Neutrophil (primary cell): ENCODE measurements around the gene TRIM40.

ENCODE experiments used
- H3K27ac ChIP-seq: fragments of 200-600 bp; sonication (generic); 2 replicates; pipeline ENCODE4 v1.5.1; 2016; ENCODE audit warnings: mild to moderate bottlenecking, moderate library complexity
- H3K27me3 ChIP-seq: fragments of 200-600 bp; sonication (generic); 2 replicates; pipeline ENCODE4 v1.6.0; 2016; ENCODE audit warnings: mild to moderate bottlenecking
- H3K36me3 ChIP-seq: fragments of 200-600 bp; sonication (generic); 2 replicates; pipeline ENCODE4 v1.5.1; 2017
- H3K4me1 ChIP-seq, 2 experiments: fragments of 200-600 bp in 1 of 2; sonication (generic) in 1 of 2; 1 replicate in 1 of 2; 2 replicates in 1 of 2; pipeline versions ENCODE4 v1.5.1 to v1.6.1; 2013 to 2016; ENCODE audit warnings: low read depth in 1 of 2, low read length in 1 of 2, mild to moderate bottlenecking in 1 of 2, moderate library complexity in 1 of 2; ENCODE audit not compliant: control insufficient read depth in 1 of 2, insufficient read depth in 1 of 2
- H3K4me3 ChIP-seq, 2 experiments: fragments of 200-600 bp in 1 of 2; sonication (generic) in 1 of 2; 1 replicate in 1 of 2; 2 replicates in 1 of 2; pipeline ENCODE4 v1.5.1; 2013 to 2016; ENCODE audit warnings: low read depth in 1 of 2, low read length in 1 of 2, mild to moderate bottlenecking in 1 of 2, moderate library complexity in 1 of 2
- H3K9me3 ChIP-seq: fragments of 200-600 bp; sonication (generic); 2 replicates; pipeline ENCODE4 v1.5.1; 2016
- TF ChIP-seq, protein P1 (sequence below): fragments of 200-600 bp; sonication (generic); IDR thresholded peaks from 2 replicates; pipeline ENCODE4 v1.5.1; 2016; ENCODE audit warnings: antibody characterized with exemption

The TRIM40 gene

DNA sequence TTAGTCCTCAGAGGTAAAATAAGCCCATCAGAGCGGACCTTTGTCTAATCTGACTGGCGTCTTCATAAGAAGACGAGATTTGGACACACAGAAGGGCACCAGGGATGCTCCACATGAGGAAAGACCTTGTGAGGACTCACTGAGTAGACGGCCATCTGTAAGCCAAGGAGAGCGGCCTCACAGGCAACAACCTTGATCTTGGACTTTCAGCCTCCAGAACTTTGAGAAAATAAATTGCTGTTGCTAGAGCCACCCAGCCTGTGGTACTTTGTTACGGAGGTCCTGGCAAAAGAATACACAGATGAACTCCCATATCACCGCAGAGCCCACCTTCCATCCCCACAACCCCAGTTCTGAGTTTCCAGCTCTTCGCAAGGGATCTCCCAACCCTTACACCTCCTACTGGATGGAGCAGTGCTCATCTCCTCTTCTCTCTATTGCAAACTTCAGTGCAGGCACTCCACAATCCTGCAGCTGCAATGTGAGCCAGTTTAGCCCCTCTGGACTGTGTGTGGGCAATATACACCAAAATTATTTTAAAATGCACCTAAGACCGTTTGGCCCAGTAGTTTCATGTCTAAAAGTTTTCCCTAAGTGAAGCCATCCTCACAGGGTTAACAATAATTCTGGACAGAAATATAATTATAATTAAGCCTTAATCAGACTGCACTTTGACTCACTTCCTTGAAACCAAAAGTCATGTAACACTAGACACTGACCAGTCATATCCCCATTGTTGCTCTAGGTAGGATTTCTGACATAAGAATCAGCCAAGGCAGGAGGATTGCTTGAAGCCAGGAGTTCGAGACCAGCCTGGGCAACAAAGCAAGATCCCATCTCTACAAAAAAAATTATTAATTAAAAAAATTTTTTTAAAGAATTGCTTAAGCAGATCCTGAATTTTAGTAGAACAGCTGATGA is 14.2 kb upstream of the TRIM40 start:
- H3K4me1 ChIP-seq: no peaks in the 10 kb centered on the region
- TF ChIP-seq, protein P1, sequence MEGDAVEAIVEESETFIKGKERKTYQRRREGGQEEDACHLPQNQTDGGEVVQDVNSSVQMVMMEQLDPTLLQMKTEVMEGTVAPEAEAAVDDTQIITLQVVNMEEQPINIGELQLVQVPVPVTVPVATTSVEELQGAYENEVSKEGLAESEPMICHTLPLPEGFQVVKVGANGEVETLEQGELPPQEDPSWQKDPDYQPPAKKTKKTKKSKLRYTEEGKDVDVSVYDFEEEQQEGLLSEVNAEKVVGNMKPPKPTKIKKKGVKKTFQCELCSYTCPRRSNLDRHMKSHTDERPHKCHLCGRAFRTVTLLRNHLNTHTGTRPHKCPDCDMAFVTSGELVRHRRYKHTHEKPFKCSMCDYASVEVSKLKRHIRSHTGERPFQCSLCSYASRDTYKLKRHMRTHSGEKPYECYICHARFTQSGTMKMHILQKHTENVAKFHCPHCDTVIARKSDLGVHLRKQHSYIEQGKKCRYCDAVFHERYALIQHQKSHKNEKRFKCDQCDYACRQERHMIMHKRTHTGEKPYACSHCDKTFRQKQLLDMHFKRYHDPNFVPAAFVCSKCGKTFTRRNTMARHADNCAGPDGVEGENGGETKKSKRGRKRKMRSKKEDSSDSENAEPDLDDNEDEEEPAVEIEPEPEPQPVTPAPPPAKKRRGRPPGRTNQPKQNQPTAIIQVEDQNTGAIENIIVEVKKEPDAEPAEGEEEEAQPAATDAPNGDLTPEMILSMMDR: no peak
- H3K9me3 ChIP-seq: no peaks in the 10 kb centered on the region
- H3K27me3 ChIP-seq: peaks cover 68% of the 10 kb centered on the region
- H3K36me3 ChIP-seq: no peaks in the 10 kb centered on the region
- H3K4me3 ChIP-seq: no peak overlapping the region
- no peak overlapping the region for H3K27ac ChIP-seq

DNA sequence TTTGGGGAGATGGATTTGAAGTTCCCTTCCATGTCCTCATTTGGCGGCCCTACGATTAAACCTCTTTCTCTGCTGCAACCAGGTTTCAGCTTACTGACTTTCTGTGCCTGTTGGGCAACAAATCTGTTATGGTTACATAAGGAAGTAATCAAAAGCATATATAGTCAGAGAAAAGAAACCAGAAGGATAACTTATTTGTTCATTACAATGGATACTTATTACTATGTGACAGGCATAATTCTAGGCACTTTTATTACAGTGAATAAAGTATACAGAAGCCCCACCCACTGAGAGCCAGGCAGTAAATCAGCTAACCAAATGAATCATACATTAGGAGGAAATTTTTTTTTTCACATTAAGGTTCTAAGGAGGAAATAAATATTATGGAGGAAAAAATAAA is 13.4 kb upstream of the TRIM40 start:
- no peaks in the 10 kb centered on the region for H3K4me1 ChIP-seq
- no peak overlapping the region for H3K4me3 ChIP-seq
- peaks cover 68% of the 10 kb centered on the region for H3K27me3 ChIP-seq
- H3K9me3 ChIP-seq: no peaks in the 10 kb centered on the region
- H3K27ac ChIP-seq: no peak overlapping the region
- no peaks in the 10 kb centered on the region for H3K36me3 ChIP-seq
- TF ChIP-seq, protein P1: no peak

DNA sequence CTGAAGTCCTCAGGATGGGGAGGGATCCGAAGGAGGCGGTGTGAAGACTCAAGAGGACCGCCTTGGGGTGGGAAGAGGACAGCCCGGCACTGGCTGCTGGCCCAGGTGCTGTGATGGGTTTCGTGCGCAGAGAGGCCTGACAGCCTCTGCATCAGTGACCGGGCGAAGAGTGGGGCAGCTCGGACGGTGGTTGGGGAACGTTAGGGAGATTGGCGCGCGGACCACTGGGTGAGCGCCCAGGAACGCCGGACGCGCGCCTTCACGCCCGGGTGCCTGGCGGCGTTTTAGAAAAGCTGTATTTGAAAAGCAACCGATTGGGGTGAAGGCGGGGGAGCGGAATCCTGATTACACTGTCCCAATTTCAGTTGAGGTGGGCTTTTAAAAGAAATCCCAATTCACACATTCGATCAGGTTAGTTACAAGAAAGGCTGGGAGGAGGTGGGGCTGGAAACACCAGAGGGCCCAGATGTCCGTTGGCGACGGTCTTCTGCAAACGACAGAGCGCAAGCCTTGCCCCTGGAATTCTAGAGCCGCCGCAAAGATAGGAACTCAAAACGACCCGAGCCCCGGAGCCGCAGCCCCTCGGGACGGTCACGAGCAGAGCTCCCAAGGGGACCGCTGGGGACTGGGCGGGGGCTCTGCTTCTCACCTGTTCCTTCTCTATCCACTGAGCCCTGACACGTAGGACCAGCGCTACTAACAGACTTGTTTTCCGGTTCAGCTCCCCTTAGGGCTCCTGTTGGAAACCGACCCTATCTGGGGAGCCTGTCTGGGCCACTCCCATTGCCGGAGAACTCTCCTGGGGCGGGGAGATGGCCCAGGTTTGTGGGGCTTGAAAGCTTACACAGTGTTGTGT is 8.5 kb upstream of the TRIM40 start:
- Histone ChIP-seq H3K36me3 (no peaks in the 10 kb centered on the region), H3K27ac (no peak overlapping the region), H3K9me3 (no peaks in the 10 kb centered on the region), H3K27me3 (peaks cover 94% of the 10 kb centered on the region), H3K4me3 (no peak overlapping the region), H3K4me1 (peaks cover 15 to 17% of the 10 kb centered on the region in 2 experiments)
- TF ChIP-seq, protein P1: no peak

DNA sequence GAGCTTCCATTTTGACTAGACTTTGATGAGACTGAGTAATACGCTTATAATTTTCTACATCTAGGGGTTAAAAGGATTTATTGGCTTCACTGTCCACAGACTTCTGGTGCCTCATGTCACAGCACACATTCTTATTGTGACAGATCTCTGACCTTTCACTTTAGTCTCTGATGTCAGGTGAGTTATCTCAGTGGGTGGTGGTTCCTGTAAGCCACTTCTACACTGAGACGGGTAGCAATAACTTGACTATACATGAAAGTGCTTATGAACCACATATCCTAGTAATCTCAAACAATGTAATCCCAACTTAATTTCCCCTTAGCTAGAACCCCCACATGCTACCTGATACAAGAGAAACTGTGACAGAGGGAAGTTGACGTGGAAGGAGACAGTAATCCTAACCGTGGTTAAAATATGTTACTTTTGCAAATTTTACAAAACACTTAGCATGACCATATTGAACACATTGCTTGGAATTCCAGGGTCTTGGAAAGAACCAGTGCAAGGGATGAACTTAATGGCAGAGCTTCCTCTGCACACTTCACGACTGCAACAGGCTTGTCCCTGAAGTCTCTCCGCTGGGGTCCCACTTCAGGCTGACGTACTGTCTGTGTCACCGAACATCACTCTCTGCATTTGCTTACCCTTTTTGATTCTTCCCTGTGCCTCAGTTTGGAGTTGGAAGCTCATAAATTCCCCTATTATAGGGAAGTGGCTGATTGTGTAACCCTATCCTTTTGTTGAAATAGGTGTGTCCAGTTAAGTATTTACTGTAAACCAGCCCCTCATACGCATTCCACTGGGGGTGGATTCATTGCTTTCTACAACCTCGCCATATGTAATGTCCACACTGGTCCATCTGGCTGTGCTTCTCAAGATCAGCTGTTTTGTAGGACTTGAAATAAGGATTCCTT is 6.4 kb upstream of the TRIM40 start:
- H3K4me1 ChIP-seq: peaks cover 15 to 17% of the 10 kb centered on the region in 2 experiments
- H3K4me3 ChIP-seq: no peak overlapping the region
- H3K9me3 ChIP-seq: no peaks in the 10 kb centered on the region
- TF ChIP-seq, protein P1: no peak
- H3K27me3 ChIP-seq: peaks cover 96% of the 10 kb centered on the region
- no peak overlapping the region for H3K27ac ChIP-seq
- no peaks in the 10 kb centered on the region for H3K36me3 ChIP-seq

DNA sequence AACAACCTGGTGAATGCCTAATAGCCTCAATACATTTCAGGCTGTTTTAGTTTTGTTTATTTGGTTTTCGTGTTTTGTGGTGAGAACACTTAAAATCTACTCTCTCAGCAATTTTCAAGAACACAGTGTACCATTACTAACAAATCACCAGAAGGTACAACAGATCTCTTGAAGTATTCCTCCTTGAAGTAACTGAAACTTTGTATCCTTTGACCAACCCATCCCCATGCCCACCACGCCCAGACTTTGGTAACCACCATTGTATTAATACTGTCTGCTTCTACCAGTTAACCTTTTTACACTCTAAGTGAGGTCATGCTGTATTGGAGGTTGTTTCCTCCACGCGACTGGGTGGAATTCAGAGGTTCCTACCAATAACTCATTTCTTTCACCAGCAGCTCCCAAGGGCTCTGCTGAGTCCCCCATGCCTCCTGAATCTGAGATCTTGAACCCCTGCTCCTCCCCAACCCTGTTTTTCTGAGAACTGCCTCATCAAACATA is 5.7 kb upstream of the TRIM40 start:
- Histone ChIP-seq H3K4me1 (peaks cover 15 to 17% of the 10 kb centered on the region in 2 experiments), H3K27me3 (peaks cover 98% of the 10 kb centered on the region), H3K27ac (no peak overlapping the region), H3K4me3 (no peak overlapping the region), H3K9me3 (no peaks in the 10 kb centered on the region), H3K36me3 (no peaks in the 10 kb centered on the region)
- TF ChIP-seq, protein P1: no peak
